GM12801 (cell line): Measurements from ENCODE around the gene CHPF.

Experiments used
- CTCF ChIP-seq: IDR thresholded peaks from one replicate; pipeline ENCODE4 v1.5.1; 2011; ENCODE audit warnings: control low read depth; ENCODE audit not compliant: insufficient read length; ENCODE audit errors: extremely low read depth

The CHPF gene

GRCh38 chr2:219543596-219544358, at the start of gene CHPF, which contains the start of gene TMEM198:
Gene CHPF, minus strand, starts transcription at chr2:219543809. Its CDS starts 271 bp downstream, at chr2:219543538.
Gene TMEM198, plus strand, starts transcription at chr2:219544028. Its CDS starts 700 bp downstream, at chr2:219544728.
- TF ChIP-seq CTCF: no peak

- no peak for TF ChIP-seq CTCF
Measured at GRCh38 chr2:219593154-219593553, 49.5 kb upstream of the CHPF start.

- no peak for TF ChIP-seq CTCF
Measured at GRCh38 chr2:219592736-219593135, 49.1 kb upstream of the CHPF start.

- TF ChIP-seq CTCF: no peak
Measured at GRCh38 chr2:219591091-219591490, 47.5 kb upstream of the CHPF start.

- TF ChIP-seq CTCF: no peak
Measured at GRCh38 chr2:219581346-219581745, 37.7 kb upstream of the CHPF start.

GRCh38 chr2:219578811-219579613, 35.4 kb upstream of the CHPF start:
- TF ChIP-seq CTCF: no peak
